CD1c-positive myeloid dendritic cell (primary cell): ENCODE results near the gene HOXC11.

ENCODE experiments used
- DNase-seq: peaks from one replicate; pipeline ENCODE4 v3.0.0-alpha.2; 2016; ENCODE audit errors: extremely low spot score

The HOXC11 gene

DNA sequence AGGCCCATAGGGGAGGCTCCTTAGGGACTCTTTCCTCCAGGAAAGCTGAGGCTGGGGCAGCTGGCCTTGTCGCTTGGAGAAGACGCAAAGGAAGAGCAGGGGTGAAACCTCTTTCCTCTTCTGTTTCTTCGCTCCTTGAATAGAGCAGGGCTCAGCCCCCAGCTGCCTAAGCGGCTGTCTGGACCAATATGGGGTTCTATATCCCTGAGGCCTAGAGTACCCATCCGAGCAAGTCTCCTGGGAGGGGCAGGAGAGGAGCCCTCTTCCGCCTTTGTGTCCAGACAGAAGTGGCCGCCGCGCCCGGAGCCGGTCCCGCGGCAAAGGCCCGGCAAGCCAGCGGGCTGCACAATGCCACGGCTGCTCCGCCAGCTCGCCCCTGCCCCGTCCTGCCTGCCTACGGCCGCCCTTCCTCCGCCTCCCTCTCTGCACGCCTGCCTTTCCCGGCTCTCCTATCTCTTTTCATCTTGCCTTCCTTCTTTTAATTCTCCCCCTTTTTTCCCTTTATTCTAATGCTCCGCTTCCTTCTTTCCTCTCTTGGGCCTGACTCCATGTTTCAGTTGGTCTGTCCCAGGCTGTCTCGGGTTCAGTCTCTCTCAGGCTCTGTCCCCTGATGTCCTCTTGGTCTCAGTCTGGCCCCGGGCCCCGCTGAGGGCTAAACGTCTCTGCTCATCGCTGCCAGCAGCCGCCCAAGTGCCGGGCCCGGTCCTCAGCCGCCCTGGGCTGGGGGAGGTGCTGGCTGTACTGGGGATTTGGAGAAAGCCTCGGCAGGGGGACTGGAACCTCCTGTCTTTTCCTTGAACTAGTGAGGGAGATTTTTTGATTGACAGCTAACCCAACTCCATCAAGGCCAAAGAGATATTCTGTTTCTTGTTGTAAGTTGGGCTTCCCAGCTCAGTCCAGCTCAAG lies 24.5 kb downstream of the HOXC11 start:
- no peak for DNase-seq

DNA sequence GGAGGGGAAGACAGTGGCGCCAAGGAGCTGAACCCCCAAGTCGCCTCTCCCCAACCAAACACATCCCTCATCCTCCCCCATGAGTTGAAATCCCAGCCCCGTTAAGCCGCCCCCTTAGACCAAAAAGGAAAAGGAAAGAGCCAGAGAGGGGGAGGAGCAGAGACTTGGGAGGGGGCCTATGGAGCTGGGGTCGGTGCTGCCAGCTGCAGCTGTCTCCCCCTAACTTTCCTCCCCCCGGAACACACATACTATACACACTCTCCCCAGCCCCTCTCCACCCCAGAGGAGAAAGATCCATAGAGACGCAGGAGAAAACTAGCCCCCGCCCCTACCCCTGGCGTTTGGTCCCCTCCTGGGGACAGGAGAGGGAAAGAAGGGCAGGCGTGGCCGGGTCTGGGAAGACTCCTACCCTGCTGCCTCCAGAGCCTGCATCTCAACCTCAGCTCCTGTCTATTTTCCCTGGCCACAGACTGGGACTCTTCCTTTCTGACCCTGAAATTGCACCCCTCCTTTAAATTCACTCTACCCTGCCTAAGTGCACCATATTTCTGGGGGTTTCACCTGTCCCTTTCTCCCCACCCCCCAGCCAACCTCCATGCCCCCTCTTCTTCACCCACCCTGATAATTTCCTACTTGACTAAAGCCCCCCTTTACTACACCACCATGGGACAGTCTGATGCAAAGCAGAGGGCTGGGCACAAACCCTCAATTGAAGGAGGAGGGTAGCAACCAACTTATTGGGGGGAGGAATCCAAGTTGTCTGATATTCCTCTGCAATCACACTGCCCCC lies 25.4 kb downstream of the HOXC11 start:
- DNase-seq, result no peak

DNA sequence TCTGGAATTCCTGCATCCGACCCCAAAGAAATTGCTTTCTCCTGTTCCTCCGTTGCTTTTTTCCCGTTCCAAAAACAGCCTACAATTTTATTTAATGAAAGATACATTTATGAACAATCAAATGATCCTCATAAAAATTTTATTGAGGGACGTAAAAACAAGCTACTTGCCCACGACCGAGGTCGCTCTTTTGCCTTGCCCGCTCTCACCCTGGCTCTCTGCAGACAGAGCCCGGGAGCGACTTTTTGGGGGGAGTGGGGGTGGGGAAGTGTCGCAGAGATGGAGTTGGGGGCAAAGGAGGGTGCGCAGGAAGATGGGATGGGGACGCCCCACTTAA lies 25.9 kb downstream of the HOXC11 start:
- no peak for DNase-seq

DNA sequence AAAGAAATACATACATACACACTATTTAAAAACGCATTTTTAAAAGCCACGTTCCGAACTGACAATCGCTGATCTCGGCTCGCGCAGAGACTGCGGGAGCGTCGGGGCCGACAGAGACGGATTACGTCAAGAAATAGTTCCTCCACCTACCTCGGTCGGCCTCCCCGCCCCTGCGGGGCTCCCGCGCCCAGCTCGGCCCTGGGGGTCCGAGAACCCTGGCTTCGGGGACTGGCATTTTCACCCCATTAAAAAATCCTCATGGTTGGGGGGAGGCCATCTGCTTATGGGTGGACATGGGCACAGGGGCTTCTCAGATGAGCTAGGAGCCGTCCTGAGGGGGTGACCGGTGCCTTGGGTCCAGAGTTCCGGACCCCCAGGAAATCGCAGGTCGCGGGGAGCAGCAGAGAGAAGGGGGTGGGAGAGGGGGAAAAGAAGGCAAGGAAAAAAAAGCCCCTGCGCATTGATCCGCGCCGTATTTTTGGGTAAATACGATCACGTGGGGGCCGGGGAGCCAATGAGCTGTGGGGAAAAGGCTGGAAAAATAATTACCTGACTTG lies 26.7 kb downstream of the HOXC11 start:
- no peak for DNase-seq

DNA sequence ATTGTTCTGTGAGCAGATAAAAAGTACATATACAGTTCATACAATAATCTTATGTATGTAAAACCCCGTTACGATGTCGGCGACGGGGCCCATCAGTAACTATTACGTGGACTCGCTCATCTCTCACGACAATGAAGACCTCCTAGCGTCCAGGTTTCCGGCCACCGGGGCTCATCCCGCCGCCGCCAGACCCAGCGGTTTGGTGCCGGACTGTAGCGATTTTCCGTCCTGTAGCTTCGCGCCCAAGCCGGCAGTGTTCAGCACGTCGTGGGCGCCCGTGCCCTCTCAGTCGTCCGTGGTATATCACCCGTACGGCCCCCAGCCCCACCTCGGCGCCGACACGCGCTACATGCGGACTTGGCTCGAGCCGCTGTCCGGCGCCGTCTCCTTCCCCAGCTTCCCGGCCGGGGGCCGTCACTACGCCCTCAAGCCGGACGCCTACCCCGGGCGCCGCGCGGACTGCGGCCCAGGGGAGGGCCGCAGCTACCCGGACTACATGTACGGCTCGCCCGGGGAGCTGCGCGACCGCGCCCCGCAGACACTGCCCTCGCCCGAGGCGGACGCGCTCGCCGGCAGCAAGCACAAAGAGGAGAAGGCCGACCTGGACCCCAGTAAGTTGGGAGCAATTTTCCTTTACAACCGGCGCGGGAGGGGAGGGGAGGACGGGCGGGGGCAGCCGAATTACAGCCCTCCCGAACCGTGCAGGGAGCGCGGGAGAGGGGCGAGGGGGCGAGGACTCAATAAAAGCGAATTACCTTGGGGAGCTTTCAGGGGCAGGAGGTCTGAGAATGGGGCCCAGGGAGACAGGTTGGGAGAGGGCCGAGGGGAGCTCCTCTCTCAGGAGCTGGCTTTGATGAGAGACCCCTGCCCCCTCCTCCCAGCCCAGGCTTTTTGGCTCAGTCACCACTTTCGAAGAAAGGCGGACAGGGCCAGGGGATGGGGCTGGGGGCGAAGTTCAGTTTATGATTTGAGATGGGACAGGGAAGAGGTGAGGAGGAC lies 27.5 kb downstream of the HOXC11 start, which contains the start of gene HOXC9:
TSS of gene HOXC9 (plus strand) at position 46 of the 999 bp plus-strand sequence. CDS start at position 74, 28 bp downstream.
- DNase-seq, result no peak

DNA sequence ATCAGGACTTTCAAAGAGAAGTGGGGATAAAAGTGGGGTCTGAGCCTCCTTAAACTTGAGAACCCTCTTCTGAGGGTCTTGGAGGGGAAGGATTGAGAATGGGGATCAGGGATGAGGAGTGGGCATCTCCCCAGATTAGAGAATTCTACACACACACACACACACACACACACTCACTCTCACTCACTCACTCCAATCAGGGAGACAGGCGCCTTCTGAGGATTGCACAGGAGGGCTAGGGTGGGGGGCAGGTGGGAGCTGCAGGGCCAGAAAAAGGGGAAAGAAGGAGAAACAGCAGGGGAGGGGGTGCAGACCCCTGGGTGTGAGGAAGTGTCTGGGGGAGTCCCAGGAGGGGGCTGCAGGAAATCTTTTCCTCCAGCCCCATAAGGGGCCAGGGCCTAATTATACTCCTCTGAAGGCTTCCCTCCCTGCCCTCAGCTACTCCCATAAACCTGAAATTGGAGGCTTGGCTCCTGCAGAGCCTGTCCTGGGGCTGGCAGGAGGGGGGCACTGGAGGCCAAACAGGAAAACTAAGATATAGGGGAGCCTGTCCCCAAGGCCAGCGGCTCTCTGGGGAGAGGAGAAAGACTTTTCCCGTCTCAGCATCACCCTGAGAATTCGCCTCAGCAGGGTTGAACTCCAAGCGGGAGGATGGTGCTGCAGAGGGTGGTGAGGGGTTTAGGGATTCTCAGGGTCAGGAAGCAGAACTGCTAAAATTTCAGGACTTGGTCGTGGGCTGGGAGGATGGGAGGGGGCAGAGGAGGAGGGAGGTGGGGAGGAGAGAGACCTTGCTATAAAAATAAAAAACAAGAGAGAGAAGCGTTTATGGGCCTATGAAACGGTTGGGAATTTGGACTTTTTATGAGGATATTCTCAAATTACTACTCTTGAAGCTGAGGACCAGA lies 28.6 kb downstream of the HOXC11 start:
- no peak for DNase-seq

DNA sequence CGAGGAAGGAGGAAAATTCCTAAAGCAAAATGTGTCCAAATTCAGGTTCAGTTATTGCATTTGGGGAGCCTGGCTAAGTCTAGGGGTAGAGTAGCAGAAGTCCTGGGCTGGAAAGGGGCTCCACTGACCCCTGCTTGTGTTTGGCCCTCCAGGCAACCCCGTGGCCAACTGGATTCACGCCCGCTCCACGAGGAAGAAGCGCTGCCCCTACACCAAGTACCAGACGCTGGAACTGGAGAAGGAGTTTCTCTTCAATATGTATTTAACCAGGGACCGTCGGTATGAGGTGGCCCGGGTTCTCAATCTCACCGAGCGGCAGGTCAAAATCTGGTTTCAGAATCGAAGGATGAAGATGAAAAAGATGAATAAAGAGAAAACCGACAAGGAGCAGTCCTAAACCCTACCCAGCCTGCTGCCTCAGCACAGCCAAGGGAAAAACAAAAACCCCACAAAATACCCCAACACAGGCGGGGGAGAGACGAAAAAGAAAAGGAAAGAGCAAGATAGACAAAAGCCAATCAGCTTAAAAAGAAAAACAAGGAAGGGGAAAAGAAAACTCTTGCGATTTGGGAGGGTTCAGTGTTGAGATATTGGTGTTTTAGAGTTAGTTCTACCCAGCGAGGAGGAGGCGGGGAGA lies 29.5 kb downstream of the HOXC11 start:
- no peak for DNase-seq

DNA sequence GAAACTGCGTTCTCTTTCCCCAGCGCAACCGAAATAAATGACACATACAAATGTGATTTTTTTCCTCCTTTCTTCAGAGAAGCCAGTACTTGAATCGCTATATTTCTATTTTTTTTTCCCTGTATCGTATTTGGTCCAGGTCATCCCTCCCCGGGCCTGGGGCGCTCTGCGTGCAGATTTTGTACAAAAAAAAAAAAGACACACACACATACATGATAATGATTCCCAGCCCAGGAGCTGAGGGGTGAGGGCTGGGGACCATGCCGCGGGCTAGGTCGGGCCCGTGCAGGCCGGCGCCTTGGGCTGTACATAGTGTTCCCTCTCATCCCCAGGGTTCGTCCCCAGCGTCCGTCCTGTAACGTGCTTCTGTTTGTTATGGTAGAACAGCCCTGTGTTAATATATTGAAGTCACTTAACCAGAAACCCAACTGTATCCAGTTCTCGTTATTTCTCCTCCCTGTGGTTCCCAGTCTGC lies 30.0 kb downstream of the HOXC11 start:
- no peak for DNase-seq

DNA sequence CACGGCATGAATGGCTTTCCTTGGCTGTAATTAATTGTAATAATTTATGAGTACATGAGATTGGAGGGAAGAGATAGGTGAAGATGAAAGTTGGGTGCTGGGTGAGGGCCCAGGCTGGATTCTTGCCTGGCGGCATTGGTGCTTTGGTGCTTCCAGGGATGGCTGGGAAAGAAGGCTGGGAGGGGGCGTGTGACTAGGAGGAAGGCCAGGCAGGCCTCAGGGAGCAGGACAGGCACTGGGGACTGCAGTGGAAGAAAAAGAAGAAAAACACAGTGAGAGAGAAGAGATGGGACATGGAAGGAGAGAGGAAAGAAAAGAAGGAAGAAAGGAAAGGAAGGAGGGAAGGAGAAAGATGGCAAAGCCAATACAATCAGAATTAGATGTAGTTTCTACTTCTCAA lies 30.7 kb downstream of the HOXC11 start:
- DNase-seq, result no peak

DNA sequence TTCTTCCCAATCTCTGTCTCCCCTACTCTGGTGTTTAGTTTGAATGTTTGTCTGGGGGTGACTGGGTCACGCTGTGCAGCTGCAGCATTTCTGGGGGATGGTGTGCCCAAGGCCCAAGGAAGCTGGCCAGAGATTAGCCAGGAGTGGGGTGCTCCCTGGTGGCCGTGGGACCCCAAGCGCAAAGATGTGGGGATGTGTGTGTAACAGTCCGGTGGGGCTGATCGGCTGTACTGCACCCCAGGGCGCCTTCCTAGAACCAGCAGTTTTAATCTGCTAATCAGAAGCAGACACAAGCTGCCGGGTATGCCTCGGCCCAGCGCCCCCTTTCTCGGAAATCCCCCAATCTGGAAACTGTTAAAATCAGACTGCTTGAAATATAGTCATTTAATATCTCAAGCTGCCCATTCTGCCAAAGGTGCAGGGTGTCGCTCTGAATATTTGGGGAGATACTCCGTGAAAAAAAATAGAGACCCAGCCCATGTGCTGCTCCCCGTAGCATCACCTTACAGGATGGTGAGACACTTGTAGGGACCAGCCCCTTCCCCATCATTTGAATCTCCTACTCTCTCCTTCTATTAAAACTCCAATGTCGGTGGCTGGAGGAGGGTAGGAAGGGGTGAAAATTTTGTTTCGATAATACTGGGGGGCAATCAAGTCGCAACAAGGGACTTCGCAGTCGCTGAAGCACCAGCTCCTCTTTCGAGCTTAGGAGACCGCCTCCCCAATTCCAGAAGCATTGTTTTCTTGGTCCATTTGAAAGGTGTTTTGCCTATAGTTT lies 31.3 kb downstream of the HOXC11 start:
- DNase-seq, result no peak

DNA sequence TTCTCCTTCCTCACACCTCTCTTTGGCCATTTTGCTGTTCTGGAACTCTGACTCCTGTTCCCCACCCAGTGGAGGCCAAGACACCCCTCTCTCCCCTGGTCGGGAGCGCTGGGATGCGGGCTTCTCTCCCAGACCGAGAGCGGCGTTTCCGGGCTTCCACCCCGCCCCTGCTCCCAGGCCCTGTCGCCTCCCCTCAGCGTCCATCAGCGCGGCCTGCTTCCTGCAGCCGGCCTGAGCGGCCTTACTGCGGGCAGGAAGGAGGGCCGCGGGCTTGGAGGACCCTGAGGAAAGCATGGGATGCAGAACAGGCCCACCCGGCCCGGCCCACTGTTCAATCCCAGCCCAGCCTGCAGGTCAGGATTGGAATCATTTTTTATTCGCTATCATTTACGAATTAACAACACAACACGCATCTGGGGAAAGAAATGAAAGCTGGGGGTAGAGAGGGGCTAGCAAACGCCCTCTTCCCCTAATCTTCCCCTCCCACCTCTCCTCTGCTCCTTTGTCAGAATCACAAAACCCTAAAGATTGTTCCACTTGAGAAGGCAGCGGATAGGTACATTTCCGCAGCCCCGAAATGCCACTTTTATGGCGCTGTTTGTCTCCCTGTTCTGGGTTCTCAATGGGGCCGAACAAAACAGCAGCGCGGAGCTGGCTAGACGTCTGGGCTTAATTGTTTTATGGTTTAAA lies 32.1 kb downstream of the HOXC11 start:
- DNase-seq, result no peak

DNA sequence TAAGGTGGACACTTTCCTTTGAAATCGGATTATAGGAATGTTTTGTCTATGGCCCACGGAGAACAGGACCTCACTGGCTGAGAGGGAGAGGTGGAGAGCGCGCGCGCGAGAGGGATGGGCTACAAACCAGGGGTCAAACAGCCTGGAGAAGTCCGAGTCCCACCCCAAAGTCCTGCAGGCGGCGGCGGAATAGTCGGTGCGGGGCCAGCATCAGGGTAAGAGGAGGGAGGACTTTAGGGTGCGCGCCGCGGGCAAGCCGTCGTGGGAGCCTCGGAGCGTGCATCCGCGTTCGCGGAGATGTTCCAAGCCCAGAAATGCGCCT lies 32.6 kb downstream of the HOXC11 start:
- DNase-seq, result no peak

DNA sequence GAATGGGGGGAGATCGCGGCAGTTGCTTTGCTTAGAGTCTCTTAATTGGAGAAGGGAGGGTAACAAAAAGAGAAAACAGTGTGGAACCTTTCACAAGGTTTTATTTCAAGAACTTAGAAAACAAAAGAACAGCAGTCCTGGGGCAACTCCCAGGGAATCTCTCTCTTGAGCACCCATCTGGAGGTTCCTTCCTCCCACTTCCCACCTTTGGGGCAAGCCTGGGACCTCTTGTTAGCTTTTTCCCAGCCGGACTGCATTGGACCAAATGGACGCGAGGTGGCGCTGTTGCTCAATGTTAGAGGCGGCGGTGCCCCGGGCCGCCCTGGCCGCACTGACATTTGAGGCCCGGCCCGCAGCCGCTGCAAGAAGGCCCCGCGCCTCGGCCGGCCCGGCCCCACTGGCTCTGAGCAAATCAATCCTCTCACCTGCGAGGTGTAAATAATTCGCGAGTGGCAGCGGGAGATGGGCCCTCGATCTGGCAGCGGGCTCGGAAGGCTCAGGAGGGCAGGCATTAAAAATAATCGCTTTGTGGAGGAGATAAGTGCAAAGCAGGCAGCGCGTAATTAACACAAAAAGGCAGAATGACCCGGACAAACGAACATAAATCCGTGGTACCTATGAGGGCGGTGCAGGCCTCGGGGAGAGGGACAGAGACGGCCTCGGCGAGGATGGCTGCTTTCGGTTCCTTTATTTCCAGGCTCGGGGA lies 33.1 kb downstream of the HOXC11 start:
- peak; percentile 92 for DNase-seq

DNA sequence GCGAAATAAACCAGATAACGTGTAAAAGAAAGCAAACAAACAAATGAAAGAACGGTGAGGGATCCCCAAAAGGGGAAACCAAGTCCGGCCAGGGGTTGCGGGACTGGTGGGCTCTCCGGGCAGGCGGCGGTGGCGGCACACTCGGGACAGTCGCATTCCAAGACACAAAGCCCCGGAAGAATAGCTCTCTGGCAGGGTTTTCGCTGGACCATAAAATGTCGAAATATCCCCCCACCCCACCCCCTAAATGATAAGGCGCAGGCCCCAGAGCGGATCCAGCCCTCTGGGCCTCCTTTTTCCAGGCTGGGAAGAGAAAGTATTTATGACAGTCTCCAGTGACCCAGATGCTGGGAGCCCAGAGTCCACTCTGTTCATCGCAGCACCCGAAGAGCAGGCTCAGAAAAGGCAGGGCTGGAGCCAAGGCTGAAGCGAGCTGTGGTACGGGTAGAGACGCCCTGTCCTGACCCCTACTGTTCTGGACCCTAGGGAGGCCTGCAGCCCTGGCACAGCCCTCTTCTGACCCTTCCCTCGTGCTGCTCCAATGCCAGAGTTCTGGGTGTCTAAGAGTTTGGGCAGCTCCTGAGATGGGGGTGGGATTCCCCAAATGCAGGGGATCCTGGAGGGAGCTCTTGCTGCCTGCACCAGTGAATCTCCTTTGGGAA lies 33.8 kb downstream of the HOXC11 start:
- no peak for DNase-seq

DNA sequence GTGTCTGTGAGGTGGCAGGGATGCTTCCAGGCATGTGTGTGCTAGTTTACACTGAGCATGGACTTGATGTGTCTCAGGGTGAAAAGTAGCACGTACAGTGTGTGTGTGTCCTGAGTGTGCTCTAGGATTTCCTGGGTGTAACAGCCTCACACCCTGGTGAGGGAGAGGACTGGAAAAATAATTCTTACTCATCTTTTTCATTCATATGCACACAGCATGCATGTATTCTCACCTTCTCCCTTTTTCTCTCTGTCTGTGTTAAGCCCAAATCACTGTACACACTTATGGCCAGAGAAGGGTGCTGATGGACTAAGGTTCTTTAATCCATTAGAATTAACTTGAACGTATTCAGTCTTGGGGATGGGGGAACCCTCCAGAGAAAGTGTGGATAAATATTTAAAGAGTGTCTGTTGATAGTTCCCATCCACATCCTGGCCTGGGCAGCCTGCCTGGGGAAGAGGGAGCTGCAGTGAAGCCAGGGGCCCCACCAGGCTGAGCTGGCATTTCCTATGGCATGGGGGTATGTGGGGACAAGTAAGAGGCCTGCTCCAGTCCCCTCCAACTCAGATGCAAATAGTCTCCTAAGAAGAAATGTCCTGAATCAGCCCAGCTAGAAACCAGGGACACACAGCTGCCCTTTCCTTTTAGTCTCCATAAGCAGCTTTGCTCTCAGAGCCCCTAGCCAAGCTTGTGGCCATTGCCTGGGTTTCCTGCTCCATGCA lies 34.8 kb downstream of the HOXC11 start:
- no peak for DNase-seq

DNA sequence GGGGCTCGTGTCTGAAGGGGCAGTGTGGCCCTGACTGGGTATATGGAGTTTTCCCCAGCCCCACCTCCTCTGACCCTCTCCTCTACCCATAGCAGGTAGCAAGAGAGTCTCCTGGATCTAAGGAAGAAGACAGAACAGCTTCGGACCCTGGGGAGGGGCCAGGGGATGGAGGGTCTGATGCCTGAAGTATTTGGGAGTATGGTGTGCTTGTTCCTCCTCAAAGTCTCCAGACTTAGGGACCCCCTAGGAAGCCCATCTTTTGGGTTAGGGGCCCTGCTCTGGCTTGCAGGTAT lies 35.3 kb downstream of the HOXC11 start:
- DNase-seq, result no peak
